ENCODE results near the gene PAFAH1B2.

PAFAH1B2 gene

DNA sequence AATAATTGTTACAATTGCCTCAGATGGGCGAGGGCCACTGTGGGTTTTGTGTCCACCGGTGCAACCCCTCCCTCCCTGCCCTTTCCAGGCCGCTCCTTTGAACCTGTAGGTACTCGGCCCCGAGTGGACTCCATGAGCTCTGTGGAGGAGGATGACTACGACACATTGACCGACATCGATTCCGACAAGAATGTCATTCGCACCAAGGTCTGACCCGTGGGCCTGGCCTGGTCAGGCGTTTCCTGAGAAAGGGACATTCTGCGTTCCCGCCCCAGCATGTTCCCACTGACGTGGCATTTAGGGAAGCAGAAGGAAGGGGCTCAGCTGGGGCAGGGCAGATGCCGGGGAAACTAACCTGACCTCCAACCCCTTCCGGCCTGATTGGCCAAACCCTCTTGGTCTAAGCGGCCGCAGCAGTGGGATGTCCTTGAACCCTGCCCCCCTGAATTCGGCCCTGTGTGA lies 44.6 kb downstream of the PAFAH1B2 start:
- no peak for DNase-seq (ENCODE audit: low read depth)

DNA sequence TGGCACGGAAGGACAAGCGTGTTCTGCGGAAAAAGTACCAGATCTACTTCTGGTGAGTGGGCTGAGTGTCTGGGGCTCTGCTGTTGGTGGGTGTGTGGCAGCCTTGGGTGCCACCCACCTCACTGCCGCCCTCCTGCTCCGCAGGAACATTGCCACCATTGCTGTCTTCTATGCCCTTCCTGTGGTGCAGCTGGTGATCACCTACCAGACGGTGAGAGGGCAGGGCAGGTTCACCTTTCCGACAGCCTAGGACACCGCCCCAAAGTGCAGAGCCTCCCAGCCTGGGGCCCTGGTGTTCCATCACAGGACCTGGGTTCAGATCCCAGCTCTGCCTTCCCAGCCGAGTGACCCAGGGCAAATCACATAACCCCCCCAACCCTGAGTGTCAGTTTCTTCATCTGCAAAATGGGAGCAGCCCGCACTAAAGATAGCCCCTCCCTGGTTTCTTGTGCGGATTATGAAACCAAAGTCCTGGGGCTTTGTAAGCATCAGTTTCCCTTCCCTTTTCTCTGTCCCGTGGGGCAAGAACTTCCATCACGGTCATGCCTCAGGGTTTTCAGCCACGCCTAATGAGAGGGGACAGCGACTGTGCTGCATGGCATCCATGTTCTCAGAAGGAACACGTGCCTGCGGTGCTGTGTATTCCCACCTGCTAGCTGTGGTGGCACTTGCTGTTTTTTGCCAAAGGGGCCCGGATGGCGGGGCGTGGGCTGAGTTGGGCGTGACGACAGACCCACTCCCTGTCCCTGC lies 45.3 kb downstream of the PAFAH1B2 start:
- DNase-seq (ENCODE audit: low read depth), result no peak

DNA sequence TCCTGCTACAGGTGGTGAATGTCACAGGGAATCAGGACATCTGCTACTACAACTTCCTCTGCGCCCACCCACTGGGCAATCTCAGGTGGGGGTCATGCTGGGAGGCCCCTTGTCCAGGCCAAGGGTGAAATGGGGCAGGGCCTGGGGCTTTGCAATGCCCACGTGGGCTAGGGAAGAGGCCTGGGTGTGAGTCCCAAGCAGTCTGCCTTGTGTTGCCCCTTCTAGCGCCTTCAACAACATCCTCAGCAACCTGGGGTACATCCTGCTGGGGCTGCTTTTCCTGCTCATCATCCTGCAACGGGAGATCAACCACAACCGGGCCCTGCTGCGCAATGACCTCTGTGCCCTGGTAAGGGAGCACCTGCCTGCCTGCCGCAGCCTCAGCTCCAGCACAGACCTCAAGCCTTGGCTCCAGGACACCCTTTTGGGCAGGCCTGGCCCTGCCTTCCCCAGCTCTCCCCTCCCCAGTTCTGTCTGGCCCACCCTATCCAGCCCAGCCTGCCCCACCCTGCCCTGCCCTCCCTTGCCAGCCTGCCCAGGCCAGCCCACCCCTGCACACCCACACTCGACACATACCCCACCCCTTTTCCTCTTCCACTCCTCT lies 46.0 kb downstream of the PAFAH1B2 start:
- DNase-seq (ENCODE audit: low read depth), result no peak

DNA sequence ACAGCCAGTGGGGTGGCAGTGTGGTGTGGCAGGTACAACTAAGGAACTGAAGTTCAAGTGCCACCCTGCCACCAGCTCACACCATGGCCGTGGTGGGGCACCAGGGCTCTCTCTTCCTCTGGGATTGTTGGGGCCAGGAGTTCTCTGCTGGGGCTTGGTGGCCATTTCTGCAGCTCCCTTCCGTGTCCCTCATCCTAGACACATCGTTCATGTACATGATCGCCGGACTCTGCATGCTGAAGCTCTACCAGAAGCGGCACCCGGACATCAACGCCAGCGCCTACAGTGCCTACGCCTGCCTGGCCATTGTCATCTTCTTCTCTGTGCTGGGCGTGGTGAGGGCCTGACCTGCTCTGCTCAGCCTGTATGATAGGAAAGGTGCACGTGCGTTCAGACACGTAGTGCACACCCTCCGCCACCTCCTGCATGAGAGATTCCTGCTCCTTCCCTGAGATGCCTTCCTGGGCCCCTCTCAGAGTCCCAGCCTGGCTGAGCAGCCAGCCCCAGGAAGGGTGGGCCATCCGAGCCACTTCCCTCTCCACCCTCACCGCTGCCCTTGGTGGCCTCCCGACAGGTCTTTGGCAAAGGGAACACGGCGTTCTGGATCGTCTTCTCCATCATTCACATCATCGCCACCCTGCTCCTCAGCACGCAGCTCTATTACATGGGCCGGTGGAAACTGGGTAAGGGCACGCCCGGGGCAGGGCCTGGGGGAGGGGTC lies 47.8 kb downstream of the PAFAH1B2 start:
- DNase-seq (ENCODE audit: low read depth), result no peak

DNA sequence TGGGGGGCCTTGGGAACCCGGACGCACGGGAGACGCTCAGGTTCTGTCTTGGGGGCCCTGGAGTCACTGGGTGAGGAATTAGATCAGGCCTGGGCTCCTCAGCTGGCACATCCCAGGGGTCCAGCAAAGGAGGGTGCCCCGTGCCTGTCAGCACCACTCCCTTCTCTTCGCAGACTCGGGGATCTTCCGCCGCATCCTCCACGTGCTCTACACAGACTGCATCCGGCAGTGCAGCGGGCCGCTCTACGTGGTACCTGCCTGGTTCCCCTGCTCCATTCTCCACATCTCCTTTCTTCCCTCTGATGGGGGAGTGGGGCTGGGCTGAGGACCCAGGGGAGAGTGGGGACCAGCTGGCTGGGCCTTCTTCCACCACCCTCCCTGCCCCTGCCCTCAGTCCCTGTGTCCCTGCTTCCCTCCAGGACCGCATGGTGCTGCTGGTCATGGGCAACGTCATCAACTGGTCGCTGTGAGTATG lies 48.4 kb downstream of the PAFAH1B2 start:
- no peak for DNase-seq (ENCODE audit: low read depth)

DNA sequence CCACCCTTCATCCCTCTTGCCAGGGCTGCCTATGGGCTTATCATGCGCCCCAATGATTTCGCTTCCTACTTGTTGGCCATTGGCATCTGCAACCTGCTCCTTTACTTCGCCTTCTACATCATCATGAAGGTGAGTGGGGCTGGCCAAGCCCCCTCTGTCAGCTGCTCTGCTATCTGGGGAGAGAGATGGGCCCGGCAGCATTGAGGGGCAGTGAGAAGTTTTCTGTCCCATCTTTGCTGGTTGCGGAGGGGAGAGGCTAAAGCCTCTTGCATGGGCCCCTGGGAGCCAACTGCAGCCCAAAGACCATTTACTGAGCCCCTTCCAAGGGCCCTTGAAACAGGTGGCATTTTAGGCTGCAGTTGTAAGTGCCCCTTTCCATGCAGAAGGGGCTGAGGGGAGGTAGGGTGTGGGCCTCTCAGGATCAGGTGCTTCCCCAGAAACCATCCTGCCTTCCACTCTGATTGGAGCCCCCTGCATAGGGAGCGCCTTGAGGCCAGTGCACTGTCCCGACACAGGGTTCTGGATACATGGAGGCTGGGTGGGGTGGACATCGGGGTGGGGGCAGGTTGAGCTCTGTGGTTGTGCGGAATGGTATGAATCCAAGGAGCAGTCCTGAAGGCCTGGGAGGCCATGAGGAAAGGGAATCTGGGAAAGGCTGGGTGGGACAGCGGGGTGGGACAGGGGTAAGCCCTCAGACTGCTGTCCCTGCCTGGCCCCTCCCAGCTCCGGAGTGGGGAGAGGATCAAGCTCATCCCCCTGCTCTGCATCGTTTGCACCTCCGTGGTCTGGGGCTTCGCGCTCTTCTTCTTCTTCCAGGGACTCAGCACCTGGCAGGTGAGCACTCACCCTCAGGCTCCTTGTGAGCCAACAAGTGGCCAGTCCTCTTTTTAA lies 49.3 kb downstream of the PAFAH1B2 start:
- DNase-seq (ENCODE audit: low read depth), result no peak

DNA sequence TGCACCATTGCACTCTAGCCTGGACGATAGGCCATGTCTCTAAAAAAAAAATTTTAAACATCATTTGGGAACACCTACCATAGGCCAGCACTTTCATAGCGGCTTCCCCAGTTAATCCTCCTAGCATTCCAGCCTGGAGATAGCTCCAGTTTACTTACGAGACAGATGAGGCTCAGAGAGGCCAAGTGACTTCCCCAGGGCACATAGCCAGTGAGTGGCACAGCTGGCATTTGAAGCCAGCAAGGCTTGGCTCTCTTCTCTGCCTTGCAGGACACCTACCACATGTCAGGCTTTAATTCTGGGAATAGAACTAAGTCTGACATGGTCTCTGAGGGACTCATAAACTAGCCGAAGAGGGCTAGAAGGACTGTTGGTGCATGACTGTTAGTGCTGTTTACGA lies 50.2 kb downstream of the PAFAH1B2 start:
- no peak for DNase-seq (ENCODE audit: low read depth)

DNA sequence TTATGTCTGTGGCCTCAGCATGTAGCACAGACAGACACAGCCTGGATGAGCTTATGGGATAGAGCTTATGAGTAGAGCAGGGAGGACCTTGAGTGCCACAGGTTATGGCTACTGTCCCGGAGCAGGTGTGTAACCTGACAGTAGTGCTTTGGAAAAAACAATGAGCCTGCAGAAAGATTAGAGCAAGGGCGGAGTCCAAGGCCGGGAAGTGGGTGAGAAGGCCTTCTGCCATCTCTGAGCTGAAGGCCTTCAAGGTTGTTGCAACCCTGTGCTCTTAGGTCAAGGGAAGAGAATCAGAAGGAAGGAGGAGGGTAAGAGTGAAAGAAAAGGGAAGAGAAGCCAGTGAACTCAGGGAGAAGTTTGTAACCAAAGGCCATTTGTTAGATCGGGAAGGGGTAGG lies 51.2 kb downstream of the PAFAH1B2 start:
- no peak for DNase-seq (ENCODE audit: low read depth)

DNA sequence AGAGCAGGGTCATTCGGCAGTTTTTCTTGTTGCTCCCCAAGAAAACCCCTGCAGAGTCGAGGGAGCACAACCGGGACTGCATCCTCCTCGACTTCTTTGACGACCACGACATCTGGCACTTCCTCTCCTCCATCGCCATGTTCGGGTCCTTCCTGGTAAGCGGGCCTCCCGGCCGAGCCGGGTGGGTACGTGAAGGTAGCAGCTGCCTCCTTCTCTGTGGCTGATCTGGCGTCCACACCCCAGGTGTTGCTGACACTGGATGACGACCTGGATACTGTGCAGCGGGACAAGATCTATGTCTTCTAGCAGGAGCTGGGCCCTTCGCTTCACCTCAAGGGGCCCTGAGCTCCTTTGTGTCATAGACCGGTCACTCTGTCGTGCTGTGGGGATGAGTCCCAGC lies 51.7 kb downstream of the PAFAH1B2 start:
- DNase-seq (ENCODE audit: low read depth), result no peak

DNA sequence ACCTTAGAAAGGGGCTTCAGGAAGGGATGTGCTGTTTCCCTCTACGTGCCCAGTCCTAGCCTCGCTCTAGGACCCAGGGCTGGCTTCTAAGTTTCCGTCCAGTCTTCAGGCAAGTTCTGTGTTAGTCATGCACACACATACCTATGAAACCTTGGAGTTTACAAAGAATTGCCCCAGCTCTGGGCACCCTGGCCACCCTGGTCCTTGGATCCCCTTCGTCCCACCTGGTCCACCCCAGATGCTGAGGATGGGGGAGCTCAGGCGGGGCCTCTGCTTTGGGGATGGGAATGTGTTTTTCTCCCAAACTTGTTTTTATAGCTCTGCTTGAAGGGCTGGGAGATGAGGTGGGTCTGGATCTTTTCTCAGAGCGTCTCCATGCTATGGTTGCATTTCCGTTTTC lies 52.9 kb downstream of the PAFAH1B2 start:
- no peak for DNase-seq (ENCODE audit: low read depth)

DNA sequence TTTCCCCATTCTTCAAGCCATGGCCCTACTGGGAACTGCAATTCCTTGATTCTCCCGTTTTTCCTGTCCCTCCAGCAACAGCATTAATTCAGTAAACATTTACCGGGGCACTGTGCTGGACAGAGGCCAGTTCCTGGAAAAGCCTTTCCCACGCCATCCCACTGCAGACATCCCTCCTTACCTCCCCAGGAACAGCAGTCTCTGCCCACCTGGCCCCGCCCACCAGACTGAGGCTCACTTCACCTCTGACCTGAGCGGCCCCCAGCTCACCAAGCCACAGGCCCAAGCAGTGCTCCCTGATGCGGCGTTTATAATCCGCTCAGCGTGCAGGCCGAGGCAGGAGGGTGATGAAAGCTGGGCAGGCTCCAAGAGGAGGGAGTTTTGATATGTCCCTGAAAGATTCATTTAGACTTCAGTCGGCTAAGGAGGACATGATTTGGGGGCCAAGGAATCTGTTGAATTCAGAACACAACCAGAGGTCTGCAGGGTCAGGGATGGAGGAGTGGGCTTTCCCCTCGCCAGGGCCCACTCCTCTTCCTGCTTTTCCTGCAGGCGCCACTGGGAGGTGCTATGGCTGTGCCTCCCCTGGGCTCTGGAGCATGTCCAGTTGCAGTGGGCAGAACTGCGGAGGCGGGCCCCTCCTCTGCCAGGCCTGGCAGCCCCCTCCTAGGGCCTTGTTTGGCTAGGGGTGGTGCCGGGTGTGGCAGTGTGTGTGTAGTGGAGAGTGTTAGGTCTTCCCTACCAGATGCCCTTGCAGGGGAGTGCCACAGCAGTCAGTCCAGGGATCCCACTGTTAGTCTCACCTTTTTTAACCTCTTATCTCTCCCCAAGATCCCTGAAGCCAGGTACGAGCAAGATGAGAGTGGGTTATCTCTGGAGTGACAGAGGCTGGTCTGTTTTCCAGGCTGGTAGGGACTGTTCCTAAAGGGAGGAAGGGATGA lies 53.7 kb downstream of the PAFAH1B2 start:
- DNase-seq (ENCODE audit: low read depth), result no peak

DNA sequence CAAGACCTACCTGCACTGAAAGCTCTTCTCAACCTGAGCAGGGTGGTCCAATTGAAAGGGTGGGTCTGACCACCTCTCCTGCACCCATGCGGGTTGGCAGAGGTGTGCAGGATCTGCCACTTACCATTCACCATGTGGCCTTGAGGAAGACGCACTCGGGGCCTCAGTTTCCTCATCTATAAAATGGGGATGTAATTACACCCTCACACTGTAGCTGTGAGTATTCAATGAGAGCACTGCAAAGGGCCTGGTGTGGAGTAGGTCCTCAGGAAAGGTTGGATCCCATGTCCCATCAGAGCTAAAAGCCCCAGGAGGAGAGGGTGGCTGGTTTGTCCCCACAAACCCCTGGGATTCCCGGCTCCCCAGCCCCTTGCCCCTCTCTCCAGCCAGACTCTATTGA lies 54.5 kb downstream of the PAFAH1B2 start:
- no peak for DNase-seq (ENCODE audit: low read depth)

DNA sequence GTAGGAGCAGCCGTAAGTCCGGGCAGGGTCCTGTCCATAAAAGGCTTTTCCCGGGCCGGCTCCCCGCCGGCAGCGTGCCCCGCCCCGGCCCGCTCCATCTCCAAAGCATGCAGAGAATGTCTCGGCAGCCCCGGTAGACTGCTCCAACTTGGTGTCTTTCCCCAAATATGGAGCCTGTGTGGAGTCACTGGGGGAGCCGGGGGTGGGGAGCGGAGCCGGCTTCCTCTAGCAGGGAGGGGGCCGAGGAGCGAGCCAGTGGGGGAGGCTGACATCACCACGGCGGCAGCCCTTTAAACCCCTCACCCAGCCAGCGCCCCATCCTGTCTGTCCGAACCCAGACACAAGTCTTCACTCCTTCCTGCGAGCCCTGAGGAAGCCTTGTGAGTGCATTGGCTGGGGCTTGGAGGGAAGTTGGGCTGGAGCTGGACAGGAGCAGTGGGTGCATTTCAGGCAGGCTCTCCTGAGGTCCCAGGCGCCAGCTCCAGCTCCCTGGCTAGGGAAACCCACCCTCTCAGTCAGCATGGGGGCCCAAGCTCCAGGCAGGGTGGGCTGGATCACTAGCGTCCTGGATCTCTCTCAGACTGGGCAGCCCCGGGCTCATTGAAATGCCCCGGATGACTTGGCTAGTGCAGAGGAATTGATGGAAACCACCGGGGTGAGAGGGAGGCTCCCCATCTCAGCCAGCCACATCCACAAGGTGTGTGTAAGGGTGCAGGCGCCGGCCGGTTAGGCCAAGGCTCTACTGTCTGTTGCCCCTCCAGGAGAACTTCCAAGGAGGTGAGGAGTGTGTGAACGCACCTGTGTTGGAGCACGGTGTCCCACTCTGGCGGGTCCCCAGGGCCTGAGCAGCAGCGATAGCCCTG lies 55.2 kb downstream of the PAFAH1B2 start, which contains the start of gene TAGLN:
Gene TAGLN (plus strand): TSS at position 318 of the 863 bp plus-strand sequence. CDS start 3,644 bp downstream, outside the sequence.
- DNase-seq (ENCODE audit: low read depth), result no peak

DNA sequence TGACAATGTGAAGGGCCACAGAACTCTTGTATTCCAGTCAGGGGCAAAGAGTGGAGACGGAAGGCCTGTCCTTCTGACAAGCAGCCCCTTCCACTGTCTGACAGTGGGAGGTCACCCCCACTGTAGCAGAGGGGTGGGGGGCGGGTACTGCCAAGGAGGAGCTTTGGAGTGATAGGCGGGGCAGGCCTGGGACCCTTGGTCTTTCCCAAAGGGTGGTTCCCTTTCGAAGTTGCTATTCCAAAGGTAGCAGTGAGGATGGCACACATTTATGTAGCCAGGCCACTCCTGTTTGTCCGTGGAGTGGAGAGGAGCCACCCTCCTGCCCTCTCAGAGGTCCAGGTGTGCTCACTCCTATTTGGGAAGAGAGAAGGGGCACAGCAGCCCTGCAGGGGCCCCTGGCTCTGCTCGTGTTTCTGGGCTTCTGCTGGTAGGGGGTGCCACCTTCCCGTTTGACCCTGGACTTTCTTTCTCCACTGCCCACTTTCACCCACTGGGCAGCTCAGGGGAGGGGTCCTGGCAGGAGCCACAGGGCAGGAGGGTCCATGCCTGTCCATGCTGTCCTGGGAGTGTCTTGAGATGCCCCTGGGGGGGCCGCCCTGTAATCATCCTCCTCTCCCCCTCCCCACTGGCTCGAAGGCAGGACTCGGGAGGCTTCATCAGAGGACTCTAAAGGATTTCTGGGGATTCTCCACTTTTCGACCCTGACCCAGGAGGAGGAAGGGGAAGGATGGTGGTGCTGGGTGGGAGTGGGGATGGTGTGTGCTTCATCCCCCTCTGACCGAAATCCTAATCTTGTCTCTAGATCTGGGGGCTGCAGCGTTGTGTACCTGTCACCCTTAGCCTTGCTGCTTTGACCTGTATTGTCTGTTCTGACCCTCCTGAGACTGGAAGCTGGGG lies 56.1 kb downstream of the PAFAH1B2 start:
- no peak for DNase-seq (ENCODE audit: low read depth)

DNA sequence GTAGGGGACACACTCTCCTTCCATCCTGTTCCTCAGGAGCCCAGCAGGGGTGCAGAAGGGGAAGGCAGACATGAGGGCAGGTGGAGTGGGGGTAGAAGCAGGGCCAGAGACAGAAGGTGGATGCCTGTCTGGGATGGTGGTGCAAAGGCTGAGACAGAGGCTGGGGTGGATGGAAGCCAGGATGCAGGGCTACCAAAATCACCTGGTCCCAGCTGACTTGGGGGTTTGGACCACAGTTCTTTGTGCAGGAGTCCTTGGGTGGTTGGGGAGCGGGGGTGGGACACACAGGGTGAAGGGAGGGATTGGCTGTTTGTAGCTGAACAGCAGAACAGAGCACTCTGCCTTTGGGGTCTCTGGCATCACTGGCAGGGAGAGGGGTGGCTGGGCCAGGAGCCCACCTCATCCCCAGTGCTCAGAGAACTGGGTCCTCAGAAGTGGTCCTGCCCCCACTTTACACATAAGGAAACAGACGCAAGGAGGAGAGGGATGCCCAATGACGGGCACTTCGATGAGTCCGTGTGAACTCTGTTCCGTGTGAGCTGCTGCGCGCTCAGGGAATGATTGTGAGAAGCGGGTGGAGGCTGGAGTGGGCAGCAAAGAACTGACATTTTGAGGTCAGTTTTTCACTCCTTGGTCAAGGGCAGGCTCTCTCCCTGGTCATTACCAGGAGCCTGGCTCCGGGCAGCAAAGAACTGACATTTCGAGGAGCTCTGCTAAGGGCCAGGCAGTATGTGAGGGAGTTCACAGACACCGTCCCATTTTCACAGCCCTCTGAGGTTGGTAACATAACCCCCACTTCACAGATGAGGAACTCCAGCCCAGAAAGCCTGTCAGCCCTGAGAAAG lies 56.9 kb downstream of the PAFAH1B2 start:
- DNase-seq (ENCODE audit: low read depth), result no peak

DNA sequence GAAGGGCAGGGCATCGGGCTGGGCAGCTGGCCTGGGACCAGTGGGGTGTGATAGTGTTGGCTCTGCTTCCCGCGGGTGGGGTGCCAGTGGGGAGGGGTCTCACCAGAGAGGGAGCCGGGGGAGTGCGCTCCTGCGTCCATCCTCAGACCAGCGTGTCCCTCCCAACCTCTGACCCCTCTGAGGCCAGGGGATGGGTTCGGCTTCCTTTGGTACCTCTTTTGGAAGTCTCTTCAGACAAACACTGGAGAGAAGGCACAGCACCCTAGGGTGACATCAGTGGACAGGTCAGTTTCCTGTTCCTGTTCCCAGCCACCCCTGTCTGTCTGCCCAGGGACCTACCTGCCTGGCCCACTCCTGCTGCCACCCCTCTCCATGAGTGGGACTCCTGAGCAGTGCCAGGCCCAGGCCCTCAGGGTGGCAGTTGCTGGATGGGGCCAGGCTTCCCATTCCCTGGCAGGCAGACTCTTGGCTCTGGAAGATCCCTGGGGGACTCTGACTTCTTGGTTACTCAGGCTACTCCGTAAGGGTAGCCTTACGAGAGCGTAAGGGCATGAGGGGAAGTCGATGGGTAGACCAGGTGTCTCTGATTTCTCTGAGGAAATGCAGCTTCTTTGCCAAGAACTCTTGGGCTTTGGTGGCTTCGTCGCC lies 57.7 kb downstream of the PAFAH1B2 start:
- no peak for DNase-seq (ENCODE audit: low read depth)

DNA sequence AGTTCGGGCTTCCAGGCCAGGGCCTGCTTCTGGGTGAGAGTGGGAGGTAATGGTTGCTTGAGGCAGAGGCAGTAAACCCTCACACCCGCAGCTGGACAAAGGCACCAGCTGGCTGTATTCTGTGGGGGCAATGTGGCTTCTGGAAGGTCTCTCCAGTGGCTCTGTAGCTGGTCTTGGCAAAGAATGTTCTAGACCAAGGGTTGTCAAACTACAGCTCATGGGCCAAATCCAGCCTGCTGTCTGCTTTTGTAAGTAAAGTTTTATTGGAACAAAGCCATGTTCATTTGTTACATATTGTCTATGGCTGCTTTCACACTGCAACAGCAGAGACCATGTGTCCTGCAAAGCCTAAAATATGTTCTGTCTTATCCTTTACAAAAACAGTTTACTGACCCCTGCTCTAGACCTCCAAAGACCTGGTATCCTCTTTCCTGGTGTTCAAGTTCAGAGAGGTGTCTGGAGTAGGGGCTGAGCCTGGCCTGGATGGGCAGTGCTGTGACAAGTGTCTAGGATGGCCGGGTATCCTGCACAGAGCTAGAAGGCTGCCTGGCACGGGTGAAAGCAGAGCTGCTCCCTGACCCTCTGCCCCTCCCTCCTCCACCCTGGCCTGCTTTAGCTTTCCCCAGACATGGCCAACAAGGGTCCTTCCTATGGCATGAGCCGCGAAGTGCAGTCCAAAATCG lies 58.4 kb downstream of the PAFAH1B2 start:
- no peak for DNase-seq (ENCODE audit: low read depth)
